ENCODE data around the gene PCDHB12.
"Not testable (repeated sequence)": the region's sequence is repeated elsewhere in the genome, so short reads cannot be mapped to it uniquely, and the experiment has no call there.

PCDHB12 gene

GRCh38 chr5:141208478-141208877, at the start of gene PCDHB12:
Gene PCDHB12, plus strand, starts transcription at chr5:141208719. Its CDS starts 189 bp downstream, at chr5:141208908.
- no peak for DNase-seq (ENCODE audit: low spot score)

DNA sequence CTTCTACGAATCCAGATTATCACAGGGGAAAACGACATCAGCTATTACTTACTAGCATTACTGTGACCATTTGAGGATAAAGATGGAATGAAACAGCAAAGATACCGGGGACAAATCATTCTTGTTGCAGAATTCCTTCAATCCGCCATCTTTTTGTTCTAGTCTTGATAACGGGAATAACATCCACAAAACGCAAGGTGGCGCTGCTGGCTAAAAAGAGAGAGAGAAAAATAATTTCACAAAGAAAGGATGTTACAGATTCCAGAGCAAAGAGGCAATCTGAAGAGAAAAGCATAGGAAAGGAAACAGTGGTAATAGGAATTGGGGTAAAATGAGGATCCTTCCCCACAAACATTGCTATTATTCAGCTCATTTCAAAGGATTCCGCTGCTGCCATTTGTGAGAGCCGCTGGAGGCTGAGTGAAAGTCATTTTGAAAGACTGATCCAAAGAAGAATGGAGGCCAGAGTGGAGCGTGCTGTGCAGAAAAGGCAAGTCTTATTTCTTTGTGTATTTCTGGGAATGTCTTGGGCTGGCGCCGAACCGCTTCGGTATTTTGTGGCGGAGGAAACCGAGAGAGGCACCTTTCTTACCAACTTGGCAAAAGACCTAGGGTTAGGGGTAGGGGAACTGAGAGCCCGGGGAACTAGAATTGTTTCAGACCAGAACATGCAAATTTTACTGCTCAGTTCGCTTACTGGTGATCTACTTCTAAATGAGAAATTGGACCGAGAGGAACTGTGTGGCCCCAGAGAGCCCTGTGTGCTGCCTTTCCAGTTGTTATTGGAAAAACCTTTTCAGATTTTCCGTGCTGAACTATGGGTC, 35.9 kb upstream of the PCDHB12 start, which contains the start of gene PCDHB7:
PCDHB7 (plus strand) TSS at position 264 of the 824 bp plus-strand sequence; CDS start at position 456, 192 bp downstream.
- peak; percentile 36 for DNase-seq (ENCODE audit: low spot score)

GRCh38 chr5:141174291-141175104, 34.0 kb upstream of the PCDHB12 start:
- not testable (repeated sequence) for DNase-seq (ENCODE audit: low spot score)

- no peak for DNase-seq (ENCODE audit: low spot score)
Measured at GRCh38 chr5:141175933-141176332, 32.6 kb upstream of the PCDHB12 start.

- DNase-seq (ENCODE audit: low spot score), result peak; percentile 91
Measured at GRCh38 chr5:141177577-141178191, 30.8 kb upstream of the PCDHB12 start, which contains the start of gene PCDHB8. Gene PCDHB8, plus strand, starts transcription at chr5:141177790. Its CDS starts 245 bp downstream, at chr5:141178035.

DNA sequence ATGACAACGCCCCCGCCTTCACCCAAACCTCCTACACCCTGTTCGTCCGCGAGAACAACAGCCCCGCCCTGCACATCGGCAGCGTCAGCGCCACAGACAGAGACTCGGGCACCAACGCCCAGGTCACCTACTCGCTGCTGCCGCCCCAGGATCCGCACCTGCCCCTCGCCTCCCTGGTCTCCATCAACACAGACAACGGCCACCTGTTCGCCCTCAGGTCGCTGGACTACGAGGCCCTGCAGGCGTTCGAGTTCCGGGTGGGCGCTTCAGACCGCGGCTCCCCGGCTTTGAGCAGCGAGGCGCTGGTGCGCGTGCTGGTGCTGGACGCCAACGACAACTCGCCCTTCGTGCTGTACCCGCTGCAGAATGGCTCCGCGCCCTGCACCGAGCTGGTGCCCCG, 29.1 kb upstream of the PCDHB12 start:
- DNase-seq (ENCODE audit: low spot score), result not testable (repeated sequence)

- DNase-seq (ENCODE audit: low spot score), result not testable (repeated sequence)
Measured at GRCh38 chr5:141179876-141180275, 28.6 kb upstream of the PCDHB12 start.

DNA sequence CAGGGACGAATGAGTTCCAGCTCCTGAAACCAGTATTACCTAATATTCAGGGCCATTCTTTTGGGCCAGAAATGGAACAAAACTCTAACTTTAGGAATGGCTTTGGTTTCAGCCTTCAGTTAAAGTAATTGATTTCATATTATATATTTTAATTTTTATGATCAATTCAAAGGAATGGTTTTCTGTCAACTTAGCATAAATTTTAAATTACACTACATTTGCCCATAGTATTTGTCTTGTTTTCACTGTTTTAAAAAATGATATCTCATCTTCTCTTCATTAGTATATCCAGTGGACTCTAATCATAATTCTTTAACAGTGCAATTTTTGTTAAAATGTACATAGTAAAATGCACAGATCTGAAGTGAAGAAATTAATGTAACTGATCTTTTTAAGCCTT, 28.2 kb upstream of the PCDHB12 start:
- DNase-seq (ENCODE audit: low spot score), result no peak

DNA sequence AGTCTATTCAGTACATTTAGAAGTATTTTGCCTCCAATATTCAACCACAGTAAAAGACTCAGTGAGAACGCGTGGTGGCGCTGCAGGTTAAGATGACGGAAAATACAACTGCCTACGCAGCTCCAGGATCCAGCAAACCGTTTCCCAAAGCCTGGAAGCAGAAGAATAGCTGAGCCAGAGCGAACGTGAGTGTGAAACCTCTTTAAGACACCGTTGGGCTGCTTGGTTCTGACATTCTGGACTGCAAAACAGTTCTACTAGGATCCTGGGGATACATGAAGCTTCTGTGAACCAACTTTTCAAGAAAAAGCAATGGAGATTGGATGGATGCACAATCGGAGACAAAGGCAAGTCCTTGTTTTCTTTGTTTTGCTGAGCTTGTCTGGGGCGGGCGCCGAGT, 26.3 kb upstream of the PCDHB12 start, which contains the start of gene PCDHB16:
PCDHB16 (plus strand) TSS at position 140 of the 400 bp plus-strand sequence; CDS start at position 313, 173 bp downstream.
- DNase-seq (ENCODE audit: low spot score), result no peak

DNA sequence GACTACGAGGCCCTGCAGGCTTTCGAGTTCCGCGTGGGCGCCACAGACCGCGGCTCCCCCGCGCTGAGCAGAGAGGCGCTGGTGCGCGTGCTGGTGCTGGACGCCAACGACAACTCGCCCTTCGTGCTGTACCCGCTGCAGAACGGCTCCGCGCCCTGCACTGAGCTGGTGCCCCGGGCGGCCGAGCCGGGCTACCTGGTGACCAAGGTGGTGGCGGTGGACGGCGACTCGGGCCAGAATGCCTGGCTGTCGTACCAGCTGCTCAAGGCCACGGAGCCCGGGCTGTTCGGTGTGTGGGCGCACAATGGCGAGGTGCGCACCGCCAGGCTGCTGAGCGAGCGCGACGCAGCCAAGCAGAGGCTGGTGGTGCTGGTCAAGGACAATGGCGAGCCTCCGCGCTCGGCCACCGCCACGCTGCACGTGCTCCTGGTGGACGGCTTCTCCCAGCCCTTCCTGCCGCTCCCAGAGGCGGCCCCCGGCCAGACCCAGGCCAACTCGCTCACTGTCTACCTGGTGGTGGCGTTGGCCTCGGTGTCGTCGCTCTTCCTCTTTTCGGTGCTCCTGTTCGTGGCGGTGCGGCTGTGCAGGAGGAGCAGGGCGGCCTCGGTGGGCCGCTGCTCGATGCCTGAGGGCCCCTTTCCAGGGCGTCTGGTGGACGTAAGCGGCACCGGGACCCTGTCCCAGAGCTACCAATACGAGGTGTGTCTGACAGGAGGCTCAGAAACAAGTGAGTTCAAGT, 24.2 kb upstream of the PCDHB12 start:
- DNase-seq (ENCODE audit: low spot score), result not testable (repeated sequence)

GRCh38 chr5:141186897-141187512, 21.5 kb upstream of the PCDHB12 start, which contains the start of gene PCDHB9:
Gene PCDHB9, plus strand, starts transcription at chr5:141187161. Its CDS starts 158 bp downstream, at chr5:141187319.
- DNase-seq (ENCODE audit: low spot score), result peak; percentile 45

- DNase-seq (ENCODE audit: low spot score), result not testable (repeated sequence)
Measured at GRCh38 chr5:141188682-141189081, 19.8 kb upstream of the PCDHB12 start.

GRCh38 chr5:141189131-141189530, 19.4 kb upstream of the PCDHB12 start:
- DNase-seq (ENCODE audit: low spot score), result not testable (repeated sequence)

DNA sequence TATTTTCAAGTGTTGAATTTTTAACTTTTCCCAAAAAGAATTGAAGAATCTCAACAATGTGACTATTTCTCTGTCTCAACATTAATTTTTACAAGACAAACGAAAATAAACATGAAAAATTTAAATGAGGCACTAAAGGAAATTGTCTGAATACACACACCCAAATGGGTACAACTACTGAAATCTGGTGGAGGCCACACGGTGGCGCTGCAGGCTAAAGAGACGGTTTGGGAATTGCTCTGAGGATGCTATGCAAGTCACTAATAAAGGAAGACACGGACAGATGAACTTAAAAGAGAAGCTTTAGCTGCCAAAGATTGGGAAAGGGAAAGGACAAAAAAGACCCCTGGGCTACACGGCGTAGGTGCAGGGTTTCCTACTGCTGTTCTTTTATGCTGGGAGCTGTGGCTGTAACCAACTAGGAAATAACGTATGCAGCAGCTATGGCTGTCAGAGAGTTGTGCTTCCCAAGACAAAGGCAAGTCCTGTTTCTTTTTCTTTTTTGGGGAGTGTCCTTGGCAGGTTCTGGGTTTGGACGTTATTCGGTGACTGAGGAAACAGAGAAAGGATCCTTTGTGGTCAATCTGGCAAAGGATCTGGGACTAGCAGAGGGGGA, 16.3 kb upstream of the PCDHB12 start, which contains the start of gene PCDHB10:
PCDHB10 (plus strand) TSS at position 244 of the 616 bp plus-strand sequence; CDS start at position 444, 200 bp downstream.
- peak; percentile 73 for DNase-seq (ENCODE audit: low spot score)

DNA sequence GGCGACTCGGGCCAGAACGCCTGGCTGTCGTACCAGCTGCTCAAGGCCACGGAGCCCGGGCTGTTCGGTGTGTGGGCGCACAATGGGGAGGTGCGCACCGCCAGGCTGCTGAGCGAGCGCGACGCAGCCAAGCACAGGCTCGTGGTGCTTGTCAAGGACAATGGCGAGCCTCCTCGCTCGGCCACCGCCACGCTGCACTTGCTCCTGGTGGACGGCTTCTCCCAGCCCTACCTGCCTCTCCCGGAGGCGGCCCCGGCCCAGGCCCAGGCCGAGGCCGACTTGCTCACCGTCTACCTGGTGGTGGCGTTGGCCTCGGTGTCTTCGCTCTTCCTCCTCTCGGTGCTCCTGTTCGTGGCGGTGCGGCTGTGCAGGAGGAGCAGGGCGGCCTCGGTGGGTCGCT, 14.2 kb upstream of the PCDHB12 start:
- not testable (repeated sequence) for DNase-seq (ENCODE audit: low spot score)

- no peak for DNase-seq (ENCODE audit: low spot score)
Measured at GRCh38 chr5:141196363-141196762, 12.2 kb upstream of the PCDHB12 start.

GRCh38 chr5:141199359-141200235, 8.9 kb upstream of the PCDHB12 start, which contains the start of gene PCDHB11:
Gene PCDHB11, plus strand, starts transcription at chr5:141199627. Its CDS starts 148 bp downstream, at chr5:141199775.
- DNase-seq (ENCODE audit: low spot score), result peak; percentile 86

DNA sequence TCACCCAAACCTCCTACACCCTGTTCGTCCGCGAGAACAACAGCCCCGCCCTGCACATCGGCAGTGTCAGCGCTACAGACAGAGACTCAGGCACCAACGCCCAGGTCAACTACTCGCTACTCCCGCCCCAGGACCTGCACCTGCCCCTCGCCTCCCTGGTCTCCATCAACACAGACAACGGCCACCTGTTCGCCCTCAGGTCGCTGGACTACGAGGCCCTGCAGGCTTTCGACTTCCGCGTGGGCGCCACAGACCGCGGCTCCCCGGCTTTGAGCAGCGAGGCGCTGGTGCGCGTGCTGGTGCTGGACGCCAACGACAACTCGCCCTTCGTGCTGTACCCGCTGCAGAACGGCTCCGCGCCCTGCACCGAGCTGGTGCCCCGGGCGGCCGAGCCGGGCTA, 7.4 kb upstream of the PCDHB12 start:
- not testable (repeated sequence) for DNase-seq (ENCODE audit: low spot score)

- DNase-seq (ENCODE audit: low spot score), result not testable (repeated sequence)
Measured at GRCh38 chr5:141201646-141202045, 6.9 kb upstream of the PCDHB12 start.

Measured in RKO (cell line).